HCT116 (cell line): ENCODE data around the gene ETNK1. TPM values are rescaled to one million over a fixed set of nuclear protein-coding genes. Genes with fewer than 3 reads are reported as not detected.

Experiments
- ATAC-seq: fragments of 200-7000 bp; cut with Tn5 transposase; 2 replicates; pipeline ENCODE4 v1.9.1; 2020; ENCODE audit warnings: mild to moderate bottlenecking, moderate library complexity
- BruUV-seq: library from RNA; stranded (reverse); fragments of 400-500 nt; replicated peaks from 2 replicates; lab custom pipeline; 2021; lab: Mats Ljungman, UMichigan
- CTCF ChIA-PET: fragments of 300-600 bp; sonication (Branson Sonifier 250); formaldehyde crosslinking; loops from one replicate; lab custom pipeline; 2021; ENCODE audit warnings: antibody characterized with exemption; lab: Charles Lee
- POLR2A ChIA-PET: fragments of 300-600, 350-600 bp; sonication (Branson Sonifier 250); formaldehyde crosslinking; loops from one replicate; lab custom pipeline; 2021; ENCODE audit warnings: antibody characterized with exemption; lab: Charles Lee
- RAD21 ChIA-PET, 2 experiments: fragments of 300-600 bp; sonication (Branson Sonifier 250); formaldehyde crosslinking; loops; one replicate each; lab custom pipeline; 2023; ENCODE audit warnings: low total read pairs in 2 of 2; ENCODE audit not compliant: uncharacterized antibody in 2 of 2, unreplicated experiment in 2 of 2, low non-redundant PET in 1 of 2; lab: Charles Lee
- DNase-seq: peaks from one replicate; pipeline ENCODE4 v3.0.0-alpha.2; 2010; ENCODE audit warnings: low read depth, low spot score
- H2AFZ ChIP-seq: fragments of 200-600 bp; shearing (Covaris generic), sonication (generic); 2 replicates; pipeline ENCODE4 v1.6.1; 2017; ENCODE audit warnings: low read depth, mixed run types, mixed read lengths, antibody characterized with exemption, low read length; ENCODE audit not compliant: poor library complexity, severe bottlenecking
- H3K27ac ChIP-seq: 2 replicates; pipeline ENCODE4 v1.5.1; 2012; ENCODE audit warnings: low read depth, low read length
- H3K27me3 ChIP-seq: fragments of 200-600 bp; sonication (generic); 2 replicates; pipeline ENCODE4 v1.6.1; 2016; ENCODE audit warnings: mixed run types, low read length, mixed read lengths; ENCODE audit not compliant: insufficient read depth
- H3K36me3 ChIP-seq, 2 experiments: fragments of 200-500 bp in 1 of 2; fragments of 200-600 bp in 1 of 2; sonication (Bioruptor generic) in 1 of 2; sonication (generic) in 1 of 2; 2 replicates each; pipeline versions ENCODE4 v1.5.1 to v1.6.1; 2014 to 2016; ENCODE audit warnings: low read length in 2 of 2, inconsistent platforms in 1 of 2, mixed read lengths in 1 of 2, mixed run types in 1 of 2; ENCODE audit not compliant: insufficient read depth in 2 of 2, control insufficient read depth in 1 of 2
- H3K4me1 ChIP-seq, 2 experiments: fragments of 200-600 bp in 1 of 2; sonication (generic) in 1 of 2; 2 replicates each; pipeline versions ENCODE4 v1.5.1 to v1.6.1; 2012 to 2017; ENCODE audit warnings: low read length in 2 of 2, inconsistent platforms in 1 of 2, mild to moderate bottlenecking in 1 of 2, mixed read lengths in 1 of 2, mixed run types in 1 of 2, moderate library complexity in 1 of 2; ENCODE audit not compliant: insufficient read depth in 2 of 2, control insufficient read depth in 1 of 2
- H3K4me2 ChIP-seq: fragments of 200-600 bp; sonication (generic); 2 replicates; pipeline ENCODE4 v1.6.1; 2017; ENCODE audit warnings: mixed run types, low read length, mixed read lengths
- H3K4me3 ChIP-seq, 2 experiments: fragments of 200-600 bp in 1 of 2; sonication (generic) in 1 of 2; replicated peaks in 1 of 2; 2 replicates each; pipeline ENCODE4 v1.5.1; 2011 to 2016; ENCODE audit warnings: low read length in 2 of 2, control low read depth in 1 of 2, low read depth in 1 of 2, mild to moderate bottlenecking in 1 of 2, mixed read lengths in 1 of 2, mixed run types in 1 of 2
- H3K79me2 ChIP-seq: fragments of 200-600 bp; sonication (generic); 2 replicates; pipeline ENCODE4 v1.6.1; 2017; ENCODE audit warnings: mild to moderate bottlenecking, mixed run types, low read length, moderate library complexity, mixed read lengths; ENCODE audit not compliant: insufficient read depth
- H3K9ac ChIP-seq: fragments of 200-600 bp; sonication (generic); 2 replicates; pipeline ENCODE4 v1.6.1; 2016; ENCODE audit warnings: low read length, mixed read lengths
- H3K9me2 ChIP-seq: fragments of 200-600 bp; sonication (generic), shearing (Covaris generic); 2 replicates; pipeline ENCODE4 v1.6.1; 2017; ENCODE audit warnings: mixed run types, mild to moderate bottlenecking, moderate library complexity; ENCODE audit not compliant: insufficient read depth
- H3K9me3 ChIP-seq, 2 experiments: fragments of 200-500 bp in 1 of 2; fragments of 200-600 bp in 1 of 2; sonication (Bioruptor generic) in 1 of 2; sonication (generic) in 1 of 2; 2 replicates each; pipeline ENCODE4 v1.6.1; 2014 to 2017; ENCODE audit warnings: low read length in 2 of 2, mixed read lengths in 2 of 2, inconsistent platforms in 1 of 2, low read depth in 1 of 2, mild to moderate bottlenecking in 1 of 2, mixed run types in 1 of 2, moderate library complexity in 1 of 2; ENCODE audit not compliant: control insufficient read depth in 1 of 2, insufficient read depth in 1 of 2
- H4K20me1 ChIP-seq: fragments of 200-600 bp; sonication (generic), shearing (Covaris generic); 2 replicates; pipeline ENCODE4 v1.6.1; 2017; ENCODE audit warnings: mixed run types, mild to moderate bottlenecking, moderate library complexity; ENCODE audit not compliant: insufficient read depth
- CBX3 ChIP-seq: IDR thresholded peaks from 2 replicates; pipeline ENCODE4 v1.6.1; 2012; ENCODE audit warnings: low read depth
- CTCF ChIP-seq, 3 experiments: fragments of 200-600 bp in 1 of 3; sonication (generic) in 1 of 3; IDR thresholded peaks in 2 of 3; conservative IDR thresholded peaks in 1 of 3; 2 replicates each; pipeline ENCODE4 v1.5.1; 2012 to 2017; ENCODE audit warnings: low read depth in 2 of 3, low read length in 2 of 3, antibody characterized with exemption in 1 of 3, borderline replicate concordance in 1 of 3, control low read depth in 1 of 3, mild to moderate bottlenecking in 1 of 3, mixed read lengths in 1 of 3, mixed run types in 1 of 3, moderate library complexity in 1 of 3; ENCODE audit not compliant: insufficient read depth in 1 of 3
- ELF1 ChIP-seq: IDR thresholded peaks from 2 replicates; pipeline ENCODE4 v1.6.1; 2012; ENCODE audit warnings: low read depth, borderline replicate concordance
- EZH2 ChIP-seq: fragments of 200-600 bp; sonication (generic); IDR thresholded peaks from 2 replicates; pipeline ENCODE4 v1.6.1; 2017; ENCODE audit warnings: antibody characterized with exemption, mixed run types
- JUND ChIP-seq: IDR thresholded peaks from 2 replicates; pipeline ENCODE4 v1.6.1; 2012
- RAD21 ChIP-seq: IDR thresholded peaks from 2 replicates; pipeline ENCODE4 v1.6.1; 2012; ENCODE audit warnings: low read depth, mild to moderate bottlenecking
- REST ChIP-seq: IDR thresholded peaks from 2 replicates; pipeline ENCODE4 v1.6.1; 2012; ENCODE audit warnings: low read depth
- SIN3A ChIP-seq: IDR thresholded peaks from 2 replicates; pipeline ENCODE4 v1.6.1; 2012; ENCODE audit warnings: low read depth
- SP1 ChIP-seq: IDR thresholded peaks from 2 replicates; pipeline ENCODE4 v1.6.1; 2012; ENCODE audit warnings: low read depth
- TCF7L2 ChIP-seq: IDR thresholded peaks from 2 replicates; pipeline ENCODE4 v1.7.0; 2011; ENCODE audit warnings: borderline replicate concordance, inconsistent platforms; ENCODE audit not compliant: insufficient read depth, insufficient read length; ENCODE audit errors: extremely low read depth
- intact Hi-C: fragments of 100-400 bp; cut with micrococcal nuclease; formaldehyde crosslinking; loops from 2 replicates; pipeline ENCODE4 v1.10.0; 2022
- total RNA-seq: library from RNA; stranded (reverse); gene quantifications from one replicate; pipeline ENCODE4 v1.2.1, GENCODE V29; 2021; ENCODE audit not compliant: unreplicated experiment

ETNK1 gene
- total RNA-seq, 1 experiment from 2014 or later, result 83.6 TPM

- H3K4me2 ChIP-seq, result peak overlapping the region; percentile 81
- H4K20me1 ChIP-seq, result 0 out of 2 replicates have a peak, but pooled peaks cover 5% of the 10 kb centered on the region
- no peaks in the 10 kb centered on the region for H3K36me3 ChIP-seq
- peaks cover 9 to 20% of the 10 kb centered on the region in 2 experiments; a peak in 3 of 4 replicates for H3K4me1 ChIP-seq
- TF ChIP-seq REST (no peak), EZH2 (no peak), SIN3A (no peak), JUND (no peak), SP1 (0 out of 2 replicates have a peak, but pooled peaks have one; percentile 15), RAD21 (no peak), CBX3 (no peak), ELF1 (no peak), CTCF (IDR thresholded peaks at IDR 0.05 in 2 of 3, conservative IDR thresholded peaks at IDR 0.05 in 1 of 3; ENCODE audit: borderline replicate concordance in 1 of 3, insufficient read depth in 1 of 3, low read depth in 2 of 3, low read length in 2 of 3) (no peak), TCF7L2 (peak; percentile 79)
- H3K4me3 ChIP-seq, result peak overlapping the region; percentile 70 to 86
- no peaks in the 10 kb centered on the region for H3K9me2 ChIP-seq
- peaks cover 59% of the 10 kb centered on the region for H3K79me2 ChIP-seq
- H3K27ac ChIP-seq, result peak overlapping the region; percentile 88
- no peaks in the 10 kb centered on the region for H3K27me3 ChIP-seq
- ATAC-seq, result peak; percentile 18
- CTCF ChIA-PET, result no interaction called here
- no peaks in the 10 kb centered on the region for H3K9me3 ChIP-seq
- POLR2A ChIA-PET, result interaction anchor here (1.1 kb wide), 1 partner anchor 19 kb away, joined by 3 read pairs; no protein-coding TSS in a partner anchor
- RAD21 ChIA-PET, result no interaction called here
- intact Hi-C loops, result loop anchor here (1.0 kb wide), 1 partner anchor 82 kb away; the partner anchor contains the start of gene C2CD5
- H2AFZ ChIP-seq, result no peak overlapping the region
- H3K9ac ChIP-seq, result peak overlapping the region; percentile 84
- no TSS peak for BruUV-seq
- peak; percentile 16 for DNase-seq
Observed at GRCh38 chr12:22625762-22626294, 857 bp downstream of the ETNK1 start.
